ENCODE measurements around the gene KIAA0040.

GRCh38 chr1:175174309-175175102 lies 18.1 kb downstream of the KIAA0040 start:
- TF ChIP-seq, protein P1, sequence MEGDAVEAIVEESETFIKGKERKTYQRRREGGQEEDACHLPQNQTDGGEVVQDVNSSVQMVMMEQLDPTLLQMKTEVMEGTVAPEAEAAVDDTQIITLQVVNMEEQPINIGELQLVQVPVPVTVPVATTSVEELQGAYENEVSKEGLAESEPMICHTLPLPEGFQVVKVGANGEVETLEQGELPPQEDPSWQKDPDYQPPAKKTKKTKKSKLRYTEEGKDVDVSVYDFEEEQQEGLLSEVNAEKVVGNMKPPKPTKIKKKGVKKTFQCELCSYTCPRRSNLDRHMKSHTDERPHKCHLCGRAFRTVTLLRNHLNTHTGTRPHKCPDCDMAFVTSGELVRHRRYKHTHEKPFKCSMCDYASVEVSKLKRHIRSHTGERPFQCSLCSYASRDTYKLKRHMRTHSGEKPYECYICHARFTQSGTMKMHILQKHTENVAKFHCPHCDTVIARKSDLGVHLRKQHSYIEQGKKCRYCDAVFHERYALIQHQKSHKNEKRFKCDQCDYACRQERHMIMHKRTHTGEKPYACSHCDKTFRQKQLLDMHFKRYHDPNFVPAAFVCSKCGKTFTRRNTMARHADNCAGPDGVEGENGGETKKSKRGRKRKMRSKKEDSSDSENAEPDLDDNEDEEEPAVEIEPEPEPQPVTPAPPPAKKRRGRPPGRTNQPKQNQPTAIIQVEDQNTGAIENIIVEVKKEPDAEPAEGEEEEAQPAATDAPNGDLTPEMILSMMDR (IDR thresholded peaks at IDR 0.05), result no peak
- no peak for TF ChIP-seq EZH2 (IDR thresholded peaks at IDR 0.05; ENCODE audit: borderline replicate concordance, insufficient read depth, low read depth, low read length, poor library complexity, severe bottlenecking)

Measured in B cell (primary cell).